HG02840 (cell line): ENCODE results near the gene C22orf23.
"Not testable (repeated sequence)": the region's sequence is repeated elsewhere in the genome, so short reads cannot be mapped to it uniquely, and the experiment has no call there.

Experiments
- ATAC-seq: cut with Tn5 transposase; IDR thresholded peaks from one replicate; pipeline ENCODE4 v1.9.1; 2021; ENCODE audit warnings: mild to moderate bottlenecking, moderate library complexity, moderate number of reproducible peaks; ENCODE audit not compliant: unreplicated experiment, low FRiP score

C22orf23 gene

DNA sequence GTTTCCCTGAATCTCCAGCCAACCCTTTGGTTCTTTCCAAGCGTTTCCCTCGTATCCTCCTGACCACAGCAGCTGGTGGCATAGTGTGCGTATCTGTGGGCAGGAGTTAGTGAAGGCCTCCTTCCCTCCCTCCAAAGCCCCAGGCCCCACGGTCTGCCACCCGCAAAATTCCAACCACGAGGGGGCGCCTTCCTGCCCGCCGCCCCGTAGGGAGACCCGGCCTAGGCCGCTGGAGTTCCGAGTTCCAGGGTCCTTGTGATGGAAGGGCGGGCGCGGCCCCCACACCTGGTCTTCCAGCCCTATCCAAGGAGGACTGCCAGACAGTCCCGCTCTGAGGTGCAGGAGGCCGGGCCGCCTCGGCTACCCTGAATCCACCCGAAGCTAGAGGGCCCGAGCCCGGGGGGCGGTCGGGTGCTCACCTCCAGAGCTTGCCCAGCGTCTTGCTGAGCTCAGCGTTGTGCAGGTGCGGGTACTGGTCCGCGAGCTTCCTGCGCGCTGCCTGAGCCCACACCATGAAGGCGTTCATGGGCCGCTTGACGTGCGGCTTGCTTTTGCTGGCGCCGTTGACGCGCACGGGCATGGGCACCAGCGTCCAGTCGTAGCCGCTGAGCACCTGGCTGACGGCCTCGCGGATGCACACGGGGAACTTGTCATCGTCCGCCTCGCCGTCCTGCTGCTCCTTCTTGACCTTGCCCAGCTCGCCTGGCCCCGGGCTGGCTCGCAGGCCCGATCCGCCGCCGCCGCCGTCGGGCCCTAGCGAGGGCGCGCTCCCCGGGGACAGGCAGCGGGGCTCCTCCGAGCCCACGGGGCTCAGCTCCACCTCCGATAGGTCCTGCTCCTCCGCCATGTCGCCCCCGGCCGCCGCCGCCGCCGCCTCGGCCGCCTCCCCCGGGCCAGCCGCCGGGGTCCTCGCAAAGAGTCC is 29.8 kb upstream of the C22orf23 start:
- no peak for ATAC-seq

DNA sequence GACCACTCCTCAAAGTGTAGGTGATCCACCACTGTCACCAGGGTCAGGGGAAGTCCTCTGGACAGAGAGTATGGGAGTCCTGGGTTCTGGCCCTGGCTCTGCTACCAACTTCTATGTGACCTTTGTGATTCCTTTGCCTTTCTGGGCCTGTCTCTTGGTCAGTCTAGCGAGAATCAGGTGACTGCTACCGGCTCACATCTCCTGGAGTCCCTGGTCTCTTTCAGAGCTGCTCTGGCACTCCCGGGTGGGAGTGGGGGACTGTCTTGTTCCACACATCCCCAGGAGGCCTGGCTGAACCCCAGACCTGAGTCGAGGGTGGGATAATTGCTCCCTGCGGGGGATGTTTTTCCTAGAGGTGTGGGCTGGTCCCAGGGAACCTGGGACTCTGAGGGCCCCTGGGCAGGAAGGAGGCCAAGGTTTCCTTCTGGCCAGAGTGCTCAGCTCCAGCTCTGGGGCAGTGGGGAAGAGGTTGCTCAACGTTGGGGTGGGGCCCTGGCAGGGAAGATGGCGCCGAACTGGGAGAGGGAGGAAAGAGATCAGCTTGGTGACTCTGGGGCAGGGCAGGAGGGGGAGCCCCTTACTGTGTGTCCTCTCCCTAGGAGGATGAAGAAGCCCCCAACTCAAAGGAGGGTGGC is 28.9 kb upstream of the C22orf23 start:
- ATAC-seq = no peak

DNA sequence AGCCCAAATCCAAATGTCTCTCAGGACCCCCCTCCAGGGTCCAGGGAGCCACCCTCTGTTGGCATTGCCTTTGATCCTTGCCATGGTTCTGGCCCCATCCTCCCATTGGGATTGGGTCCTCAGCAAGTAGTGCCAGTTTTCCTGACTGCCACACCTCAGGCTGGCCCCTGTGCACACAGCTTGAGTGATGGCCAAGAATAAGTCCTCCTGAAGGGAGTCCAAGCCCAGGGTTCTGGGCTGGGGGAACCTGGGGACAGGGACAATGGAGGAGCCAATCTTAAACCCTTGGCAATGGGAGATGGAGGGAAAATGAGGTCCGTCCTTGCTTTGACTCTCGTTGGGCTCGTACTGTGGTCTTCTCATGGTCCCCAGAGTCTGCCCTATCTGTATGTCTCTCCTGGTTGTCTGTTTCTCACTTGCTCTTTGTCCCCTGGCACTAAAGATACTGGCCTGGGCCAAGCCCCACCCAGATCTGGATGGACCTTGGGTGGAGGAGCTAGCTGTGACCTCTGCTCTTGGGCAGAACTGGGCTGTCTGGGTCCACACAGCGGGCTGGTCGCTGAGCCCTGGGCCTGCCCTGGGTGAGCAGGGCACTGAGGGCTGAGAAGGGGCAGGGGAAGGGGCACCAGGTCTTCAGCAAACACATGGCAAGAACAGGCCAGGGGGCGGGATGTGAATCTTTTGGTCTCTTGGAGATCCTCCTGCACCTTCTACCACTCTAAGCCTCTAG is 28.0 kb upstream of the C22orf23 start:
- ATAC-seq = no peak

DNA sequence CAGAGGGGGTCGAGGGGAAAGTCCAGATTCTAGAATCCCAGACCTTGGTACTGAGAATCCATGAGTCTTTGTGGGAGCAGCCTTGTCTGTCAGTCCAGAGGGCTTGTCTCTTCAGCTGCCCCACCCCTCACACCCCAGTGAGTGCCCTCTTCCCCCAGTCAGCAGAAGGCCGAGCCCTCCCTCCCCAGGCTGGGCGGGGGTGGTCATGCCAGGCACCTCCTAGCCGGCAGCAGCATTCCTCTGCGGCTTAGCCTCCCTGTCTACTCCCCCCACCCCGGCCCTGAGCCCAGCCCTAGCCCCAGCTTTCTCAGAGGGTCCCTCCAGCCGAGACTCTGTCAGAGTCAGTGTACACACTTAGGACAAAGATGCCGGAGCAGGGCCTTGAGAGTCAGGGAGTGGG is 26.4 kb upstream of the C22orf23 start:
- ATAC-seq = no peak

DNA sequence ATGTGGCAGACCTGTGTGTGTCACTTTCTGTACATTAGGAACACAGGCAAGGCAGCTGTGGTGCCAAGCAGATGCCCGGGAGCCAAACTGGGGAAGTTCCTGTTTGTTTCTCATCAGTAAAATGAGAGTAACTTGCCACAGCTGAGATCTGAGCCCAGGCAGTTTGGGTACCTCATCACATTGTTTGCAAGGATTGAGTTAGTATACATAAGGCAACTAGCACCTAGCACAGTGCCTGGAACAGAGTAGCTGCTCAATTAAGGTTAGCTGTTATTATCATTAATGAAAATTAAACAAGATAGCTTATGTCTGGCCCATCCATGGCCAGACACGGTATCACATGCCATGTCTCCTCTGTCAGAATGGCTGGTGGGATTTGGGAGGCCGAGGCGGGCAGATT is 23.1 kb upstream of the C22orf23 start:
- no peak for ATAC-seq

DNA sequence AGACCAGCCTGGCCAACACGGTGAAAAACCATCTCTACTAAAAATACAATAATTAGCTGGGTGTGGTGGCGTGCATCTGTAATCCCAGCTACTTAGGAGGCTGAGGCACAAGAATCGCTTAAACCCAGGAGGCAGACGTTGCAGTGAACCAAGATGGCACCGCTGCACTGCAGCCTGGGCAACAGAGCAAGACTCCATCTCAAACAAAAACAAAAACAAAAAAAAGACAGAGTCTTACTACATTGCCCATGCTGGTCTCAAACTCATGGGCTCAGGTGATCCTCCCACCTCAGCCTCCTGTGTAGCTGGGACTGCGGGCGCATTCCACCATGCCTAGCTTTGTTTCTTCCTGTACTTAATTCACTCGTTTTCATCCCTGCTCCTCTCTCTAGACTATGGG is 22.6 kb upstream of the C22orf23 start:
- not testable (repeated sequence) for ATAC-seq

DNA sequence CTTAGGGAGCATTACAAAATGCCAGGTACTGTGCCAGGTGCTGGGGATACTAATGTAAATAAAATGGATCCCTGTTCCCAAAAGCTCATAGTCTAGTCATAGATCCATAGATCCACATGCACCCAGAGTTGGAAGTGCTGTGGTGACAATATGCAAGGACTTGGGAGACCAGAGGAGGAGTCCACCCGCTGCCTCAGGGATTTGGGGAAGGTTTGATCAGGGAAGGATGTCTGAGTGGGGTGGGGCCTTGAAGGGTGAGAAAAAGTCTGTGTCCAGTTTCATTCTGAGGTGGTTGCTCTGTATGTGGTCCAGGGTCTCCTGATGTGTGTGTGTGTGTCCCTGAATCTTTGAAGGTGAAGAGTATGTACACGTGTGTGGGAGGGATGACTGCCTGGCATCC is 21.8 kb upstream of the C22orf23 start:
- ATAC-seq = no peak

DNA sequence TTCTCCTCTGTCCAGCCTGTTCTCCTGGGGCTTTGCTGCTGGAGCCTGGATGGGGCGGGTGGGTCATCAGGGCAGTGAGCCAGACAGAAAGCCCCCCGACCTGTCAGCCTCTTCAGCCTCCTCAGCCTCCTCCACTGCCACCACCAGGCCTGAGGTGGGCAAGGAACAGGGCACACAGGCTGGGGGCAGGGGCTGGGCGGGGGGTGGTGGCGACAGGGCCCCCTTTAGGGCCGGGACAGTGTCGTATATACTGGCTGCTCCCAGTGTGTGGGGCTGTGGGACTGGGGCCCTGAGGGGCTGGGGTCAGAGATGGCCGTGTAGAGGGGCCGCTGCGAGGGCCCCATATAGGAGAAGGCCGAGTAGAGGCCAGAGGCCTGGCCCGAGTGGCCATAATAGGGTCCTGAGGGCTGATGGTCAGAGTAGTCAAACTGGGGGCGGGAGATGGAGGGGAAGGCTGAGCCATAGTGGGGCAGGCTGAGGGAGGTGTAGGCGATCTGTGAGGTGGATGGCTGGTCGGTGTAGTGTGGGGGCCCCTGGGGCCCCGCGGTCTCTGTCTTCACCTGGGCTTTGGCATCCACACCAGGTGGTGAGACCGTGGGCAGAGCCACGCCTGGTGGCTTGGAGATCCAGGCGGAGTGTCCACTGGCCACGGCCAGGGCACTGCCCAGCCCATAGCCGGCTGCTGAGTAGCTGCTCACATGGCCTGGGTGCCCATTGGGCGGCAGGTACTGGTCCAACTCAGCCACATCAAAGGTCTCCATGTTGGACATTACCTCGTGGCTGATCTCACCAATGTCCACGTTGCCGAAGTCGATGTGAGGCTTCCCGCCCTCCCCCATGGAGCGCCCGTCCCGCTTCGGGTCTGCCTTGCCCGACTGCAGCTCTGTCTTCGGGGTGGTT is 20.1 kb upstream of the C22orf23 start:
- ATAC-seq = no peak

DNA sequence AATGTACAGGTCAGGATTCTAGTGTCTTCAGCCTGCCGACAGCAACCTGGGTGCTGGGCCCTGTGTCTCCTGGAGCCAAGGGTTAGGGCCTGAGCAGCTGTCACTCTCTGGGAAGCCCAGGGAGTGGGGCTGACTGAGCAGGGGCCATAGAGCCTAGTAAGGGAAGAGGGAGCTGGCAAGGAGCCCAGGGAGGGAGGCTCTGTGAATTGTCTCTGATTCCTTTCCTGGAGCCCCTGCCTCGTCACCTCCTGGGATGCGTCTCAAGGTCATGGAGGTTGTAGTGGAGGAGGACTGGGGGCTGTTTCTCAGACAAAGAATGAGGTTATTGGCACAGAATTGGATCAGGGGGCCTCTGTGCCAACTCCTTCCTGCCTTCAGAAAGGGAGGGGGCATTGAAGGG is 19.1 kb upstream of the C22orf23 start:
- no peak for ATAC-seq

DNA sequence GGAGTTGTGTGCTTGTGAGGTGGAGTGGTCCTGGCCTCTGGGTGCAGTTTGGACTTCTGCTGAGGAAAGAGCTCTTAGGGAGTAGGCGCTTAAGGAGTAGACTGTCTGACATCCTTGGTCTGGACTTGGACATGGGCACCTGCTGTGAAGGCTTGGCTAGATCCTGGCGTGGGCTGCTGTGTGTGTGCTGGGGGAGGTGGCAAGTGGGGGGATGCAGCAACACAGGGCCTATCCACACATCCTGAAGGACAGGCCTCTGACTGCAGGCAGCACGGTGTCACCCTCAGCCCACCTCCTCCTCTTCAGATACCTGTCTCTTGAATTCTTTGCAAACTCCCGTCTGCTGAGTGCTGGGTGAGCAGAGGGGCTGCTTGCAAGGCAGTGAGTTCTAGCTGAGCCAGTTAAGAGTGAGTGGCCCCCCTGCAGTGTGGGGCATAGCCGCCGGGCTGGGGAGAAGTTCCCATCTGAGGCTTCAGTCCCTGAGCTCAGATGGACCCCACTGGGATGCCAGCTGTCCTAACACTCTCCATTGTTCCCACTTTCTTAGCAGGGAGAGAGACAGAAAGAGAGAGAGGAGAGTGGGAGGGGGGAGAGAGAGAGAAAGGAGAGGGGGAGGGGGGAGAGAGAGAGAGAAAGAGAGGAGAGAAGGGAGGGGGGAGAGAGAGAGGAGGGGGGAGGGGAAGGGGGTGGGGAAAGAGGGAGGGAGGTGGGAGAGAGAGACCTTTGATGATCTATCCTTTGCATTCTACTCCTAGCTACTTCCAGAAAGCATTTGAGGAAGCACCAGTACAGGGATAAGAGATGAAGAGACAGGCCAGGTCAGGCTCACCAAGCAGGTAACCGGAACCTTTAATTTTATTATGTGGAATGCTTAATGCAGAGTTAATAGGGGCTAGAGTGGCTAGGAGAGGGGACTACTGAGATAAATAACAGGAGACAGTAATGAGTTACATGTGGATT is 18.4 kb upstream of the C22orf23 start:
- ATAC-seq = no peak

DNA sequence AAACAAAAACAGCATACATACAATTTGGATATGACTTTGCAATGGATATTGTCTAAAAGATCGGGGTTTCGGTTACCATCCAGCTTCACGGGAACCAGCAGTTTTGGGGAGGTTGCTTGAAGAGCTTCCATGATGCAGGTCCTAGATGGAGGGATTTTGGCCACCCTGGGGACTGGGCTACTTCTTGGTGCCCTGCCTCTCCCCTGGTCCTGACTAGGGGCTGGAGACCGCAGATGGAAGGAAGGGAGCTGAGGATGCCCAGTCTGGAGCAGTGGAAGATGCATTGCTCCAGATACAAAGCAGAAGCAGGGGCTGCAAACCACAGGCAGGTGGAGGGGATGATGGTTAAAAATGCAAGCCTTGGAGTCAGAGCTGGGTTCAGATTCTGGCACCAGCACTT is 17.5 kb upstream of the C22orf23 start:
- ATAC-seq = no peak

DNA sequence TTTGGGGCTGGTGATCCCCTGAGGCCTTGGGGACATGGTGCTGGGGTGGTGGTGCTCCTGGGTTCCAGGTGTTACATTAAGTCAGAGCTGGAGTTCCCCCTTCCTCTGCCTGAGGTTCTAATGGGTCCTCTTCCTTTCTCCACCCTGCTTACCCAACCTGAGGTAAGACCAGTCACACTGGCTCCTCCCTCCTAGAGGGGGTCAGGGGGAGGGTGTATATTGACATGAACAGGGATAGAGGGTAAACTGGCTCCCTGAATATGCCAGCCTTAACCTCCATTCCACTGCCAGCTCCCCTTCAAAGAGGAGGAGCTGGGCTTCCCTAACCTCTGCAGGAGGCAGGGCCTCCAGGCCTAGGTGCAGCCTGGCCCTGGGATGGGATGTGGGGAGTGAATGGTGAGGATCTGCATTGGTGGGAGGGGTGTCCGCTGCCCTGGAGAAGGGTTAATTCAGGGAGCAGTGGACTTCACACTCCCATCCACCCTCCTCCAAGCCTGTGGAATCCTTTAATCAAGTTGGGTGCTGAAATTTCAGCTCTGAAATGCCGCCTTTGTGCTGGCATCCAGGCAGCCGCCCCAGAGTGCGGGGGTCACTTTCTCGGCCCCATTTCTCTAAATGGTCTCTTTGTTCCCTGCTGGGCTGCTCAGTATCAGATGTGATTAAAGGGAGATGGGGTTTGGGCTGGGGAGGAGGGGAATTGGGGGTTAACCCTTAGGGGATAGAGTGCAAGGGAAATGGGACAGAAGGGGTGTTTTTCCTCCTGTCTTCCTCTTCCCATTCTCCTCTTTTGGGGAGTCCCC is 15.3 kb upstream of the C22orf23 start:
- no peak for ATAC-seq

DNA sequence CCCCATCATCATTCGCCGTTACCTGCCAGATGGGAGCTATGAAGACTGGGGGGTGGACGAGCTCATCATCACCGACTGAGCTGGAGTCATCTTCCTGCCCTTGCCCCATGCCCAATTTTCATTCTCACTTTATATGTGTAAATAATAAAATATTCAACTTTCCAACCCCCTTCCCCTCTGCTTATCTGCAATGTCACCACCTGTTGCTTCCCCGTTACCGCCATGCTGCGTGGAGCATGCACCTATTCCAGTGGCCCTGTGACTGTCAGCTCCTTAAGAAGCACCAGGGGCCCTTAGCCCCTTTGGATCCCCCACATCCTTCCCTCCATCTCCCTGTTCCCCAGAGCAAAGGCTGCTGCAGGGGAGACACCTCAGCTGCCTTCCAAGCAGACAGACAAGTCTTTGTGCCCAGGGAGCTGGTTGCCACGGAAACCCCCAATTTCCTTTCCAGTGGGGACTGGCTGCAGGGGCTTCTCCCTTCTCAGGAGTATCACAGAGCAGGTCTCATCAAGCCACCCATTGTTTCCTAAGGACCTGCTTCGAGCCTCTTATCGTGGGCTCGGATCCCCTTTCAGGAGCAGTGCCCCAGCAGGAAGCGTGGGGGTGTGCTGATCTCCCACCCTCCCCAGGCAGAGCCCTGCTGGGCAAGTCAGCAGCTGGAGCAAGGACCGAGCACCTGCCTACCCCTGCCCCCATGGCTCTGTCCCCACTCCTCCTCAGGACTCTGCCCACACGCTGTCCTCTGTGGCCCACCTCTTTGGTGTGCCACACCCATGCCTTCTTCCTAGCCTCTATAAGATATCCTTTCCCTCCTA is 14.4 kb upstream of the C22orf23 start:
- ATAC-seq = no peak

DNA sequence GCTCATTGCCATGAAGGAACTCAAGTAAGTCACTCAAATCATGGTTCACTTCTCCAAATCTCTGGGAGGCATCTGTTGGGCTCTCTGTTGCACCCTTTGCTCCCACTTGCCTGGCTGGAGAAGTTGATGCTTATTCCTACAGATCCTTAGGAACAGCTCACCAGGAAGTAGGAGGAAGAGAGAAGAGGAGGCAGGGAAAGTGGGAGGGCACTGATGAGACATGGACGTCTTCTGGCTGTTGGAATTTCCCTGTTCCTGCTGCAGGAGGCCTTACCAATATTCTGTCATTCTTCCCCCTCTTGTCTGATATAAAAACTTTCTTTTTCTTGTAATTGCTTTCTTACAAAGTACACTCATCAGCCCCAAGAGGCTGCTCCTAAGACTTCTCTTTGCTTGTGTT is 13.7 kb upstream of the C22orf23 start:
- ATAC-seq = no peak

DNA sequence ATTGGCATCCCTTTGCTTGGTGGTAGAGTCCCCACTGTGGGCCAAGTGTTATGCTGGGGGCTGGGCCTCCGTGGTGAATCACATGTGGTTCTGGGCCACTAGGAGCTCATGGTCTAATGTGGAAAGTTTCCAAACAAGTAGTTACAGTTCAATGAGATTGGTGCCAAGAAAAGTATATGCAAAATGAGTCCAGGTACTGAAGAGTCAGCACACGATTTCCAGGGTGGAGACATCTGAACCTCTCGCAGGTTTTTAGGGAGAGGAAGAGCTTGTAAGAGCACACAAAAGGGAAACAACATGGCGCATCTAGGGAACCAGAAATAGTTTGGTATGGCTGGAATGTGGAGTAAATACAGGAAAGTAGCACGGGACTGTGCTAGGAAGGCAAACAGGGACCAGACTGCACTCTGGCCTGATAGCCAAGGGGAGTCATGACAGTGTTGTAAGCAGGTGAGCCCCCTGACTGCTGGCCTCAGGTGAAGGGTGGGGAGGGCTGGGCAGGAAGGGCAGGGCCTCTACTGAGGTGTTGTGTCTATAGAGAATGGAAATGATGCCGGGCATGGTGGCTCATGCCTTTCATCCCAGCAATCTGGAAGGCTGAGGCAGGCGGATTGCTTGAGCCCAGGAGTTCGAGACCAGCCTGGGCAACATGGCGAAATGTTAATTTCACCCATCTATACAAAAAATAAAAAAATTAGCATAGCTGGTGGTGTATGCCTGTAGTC is 12.7 kb upstream of the C22orf23 start:
- ATAC-seq = no peak

DNA sequence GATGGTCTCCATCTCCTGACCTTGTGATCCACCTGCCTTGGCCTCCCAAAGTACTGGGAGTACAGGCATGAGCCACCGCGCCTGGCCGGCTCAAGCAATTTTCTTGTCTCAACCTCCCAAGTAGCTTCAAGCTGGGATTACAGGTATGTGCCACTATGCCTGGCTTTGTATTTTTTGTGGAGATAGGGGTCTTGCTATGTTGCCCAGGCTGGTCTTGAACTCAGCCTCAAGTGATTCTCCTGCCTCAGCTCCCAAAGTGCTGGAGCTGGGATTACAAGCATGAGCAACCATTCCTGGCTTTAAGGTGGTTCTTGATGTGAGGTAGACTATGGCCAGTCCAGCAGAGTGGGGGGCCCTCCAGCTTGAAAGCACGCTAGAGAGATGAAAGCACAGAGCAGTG is 7.7 kb upstream of the C22orf23 start:
- no peak for ATAC-seq

DNA sequence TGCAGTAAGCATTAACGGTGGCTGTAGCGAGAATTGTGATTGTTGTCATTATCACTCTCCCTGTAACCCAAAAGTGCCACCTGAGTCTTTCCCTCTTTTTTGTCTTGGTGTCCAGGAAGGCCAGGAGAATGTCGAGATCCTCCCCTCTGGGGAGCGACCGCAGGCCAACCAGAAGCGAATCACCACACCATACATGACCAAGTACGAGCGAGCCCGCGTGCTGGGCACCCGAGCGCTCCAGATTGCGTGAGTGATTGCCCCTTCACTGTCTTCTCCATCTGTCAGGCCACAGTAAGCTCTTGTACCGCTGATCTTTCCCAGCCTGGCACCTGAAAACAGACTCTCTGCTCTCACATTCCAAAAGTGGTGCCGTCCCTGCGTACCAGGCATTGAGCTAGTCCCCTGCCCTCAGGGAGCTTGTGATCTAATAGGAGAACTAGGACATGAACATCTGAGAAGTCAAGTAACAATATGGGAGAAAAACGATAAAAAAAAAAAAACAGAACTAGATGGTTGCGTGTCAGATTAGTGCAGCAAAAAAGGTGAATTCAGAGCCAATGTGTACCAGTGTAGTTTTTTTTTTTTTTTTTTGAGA is 5.9 kb upstream of the C22orf23 start:
- ATAC-seq = no peak
